ENCODE results near the gene BDP1. TPM values are rescaled to one million over a fixed set of nuclear protein-coding genes. Genes with fewer than 3 reads are reported as not detected.

The BDP1 gene
- total RNA-seq, 4 donors from 2014 or later, result 24.4 to 29.5 (median 25.5) TPM

DNA sequence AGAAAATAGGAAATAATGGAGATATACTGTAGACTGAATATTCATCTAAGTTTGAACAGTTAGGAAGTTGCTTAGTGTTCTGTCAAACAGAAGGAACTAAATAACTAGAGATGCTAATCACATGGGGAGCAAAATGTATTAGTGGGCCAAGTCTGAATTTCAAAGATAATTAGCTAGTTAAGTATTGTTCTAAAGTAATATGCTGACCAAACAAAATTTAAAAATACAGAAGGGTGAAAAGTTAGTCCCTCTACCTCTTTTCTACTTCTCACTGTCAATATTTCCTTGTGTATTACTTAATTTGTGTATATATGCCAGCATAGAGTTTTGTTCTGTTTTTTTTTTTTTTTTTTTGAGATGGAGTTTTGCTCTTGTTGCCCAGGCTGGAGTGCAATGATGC lies 135.6 kb downstream of the BDP1 start:
- DNase-seq (ENCODE audit: extremely low spot score), result no peak
- peaks cover 0 to 20% (median 5%) of the 10 kb centered on the region in 4 donors for H3K36me3 ChIP-seq
- no peak overlapping the region for H3K4me3 ChIP-seq
- TF ChIP-seq EP300 (IDR thresholded peaks at IDR 0.05) (no peak), CTCF (IDR thresholded peaks at IDR 0.05) (no peak), POLR2AphosphoS5 (IDR thresholded peaks at IDR 0.05) (no peak), POLR2A (IDR thresholded peaks at IDR 0.05; ENCODE audit: low read depth) (no peak)
- peaks cover 17 to 37% (median 26%) of the 10 kb centered on the region in 4 donors for H3K4me1 ChIP-seq
- intact Hi-C loops (cut with DNase I), result no loop called here
- H3K9me3 ChIP-seq, result no peaks in the 10 kb centered on the region
- no peaks in the 10 kb centered on the region for H3K27me3 ChIP-seq
- H3K27ac ChIP-seq (replicated peaks in 1 of 4), result no peak overlapping the region

GRCh38 chr5:71596169-71596568 lies 140.7 kb downstream of the BDP1 start:
- TF ChIP-seq POLR2AphosphoS5 (IDR thresholded peaks at IDR 0.05), result no peak
- no peak for TF ChIP-seq POLR2A (IDR thresholded peaks at IDR 0.05; ENCODE audit: low read depth)
- no peak for TF ChIP-seq CTCF (IDR thresholded peaks at IDR 0.05)
- no peak for TF ChIP-seq EP300 (IDR thresholded peaks at IDR 0.05)
- H3K27ac ChIP-seq (replicated peaks in 1 of 4), result no peak overlapping the region
- WGBS, result 95% methylated on average over 4 of the region's 4 CpGs
- no peak for DNase-seq (ENCODE audit: extremely low spot score)
- intact Hi-C loops (cut with DNase I), result no loop called here
- no peaks in the 10 kb centered on the region for H3K9me3 ChIP-seq
- H3K4me3 ChIP-seq, result no peak overlapping the region
- H3K36me3 ChIP-seq, result peaks cover 22 to 70% (median 52%) of the 10 kb centered on the region in 4 donors
- H3K4me1 ChIP-seq, result peaks cover 0 to 10% (median 7%) of the 10 kb centered on the region in 4 donors
- H3K27me3 ChIP-seq, result no peaks in the 10 kb centered on the region

DNA sequence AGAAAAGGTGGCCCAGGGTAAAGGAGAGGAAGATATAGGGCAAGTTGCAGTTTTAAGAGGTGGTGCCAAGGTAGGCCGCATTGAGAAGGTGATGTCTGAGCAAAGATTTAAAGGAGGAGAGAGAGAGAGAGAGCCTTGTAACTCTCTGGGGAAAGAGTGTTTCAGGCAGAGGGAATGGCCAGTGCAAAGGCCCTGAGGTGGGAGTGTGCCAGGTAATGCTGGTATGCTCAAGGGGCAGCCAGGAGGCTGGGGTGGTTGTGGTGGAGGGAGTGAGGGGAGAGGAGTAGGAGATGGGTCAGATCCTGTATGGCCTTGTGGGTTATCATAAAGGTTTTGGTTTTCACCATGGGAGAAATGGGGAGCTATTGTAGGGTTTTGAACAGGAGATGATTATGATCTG lies 141.6 kb downstream of the BDP1 start:
- Histone ChIP-seq H3K36me3 (peaks cover 29 to 77% (median 52%) of the 10 kb centered on the region in 4 donors), H3K4me3 (no peak overlapping the region), H3K4me1 (peaks cover 0 to 11% (median 7%) of the 10 kb centered on the region in 4 donors), H3K27me3 (no peaks in the 10 kb centered on the region), H3K9me3 (no peaks in the 10 kb centered on the region), H3K27ac (replicated peaks in 1 of 4) (no peak overlapping the region)
- no peak for DNase-seq (ENCODE audit: extremely low spot score)
- WGBS, result 100% methylated on average over 1 of the region's 1 CpG
- TF ChIP-seq POLR2AphosphoS5 (IDR thresholded peaks at IDR 0.05) (no peak), EP300 (IDR thresholded peaks at IDR 0.05) (no peak), POLR2A (IDR thresholded peaks at IDR 0.05; ENCODE audit: low read depth) (no peak), CTCF (IDR thresholded peaks at IDR 0.05) (no peak)
- intact Hi-C loops (cut with DNase I), result no loop called here

DNA sequence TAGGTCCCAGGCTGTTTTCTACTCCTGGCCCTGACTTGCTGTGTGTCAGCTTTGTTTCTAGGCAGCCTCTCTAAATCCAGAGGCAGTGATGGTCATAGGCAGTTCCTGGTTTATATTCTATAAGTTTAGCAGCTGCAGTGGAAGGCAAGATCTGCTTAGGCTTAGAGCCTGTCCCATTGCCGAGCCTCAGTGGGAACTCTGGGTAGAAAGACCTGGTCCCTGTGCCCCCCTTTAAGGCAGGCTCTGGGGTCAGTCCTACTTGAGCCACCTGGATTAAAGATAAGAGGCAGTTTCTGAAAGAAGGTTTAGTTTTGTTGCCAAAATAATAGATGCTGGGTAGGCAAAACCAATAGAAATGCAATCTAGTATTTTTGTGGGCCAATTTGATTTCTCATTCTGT lies 145.3 kb downstream of the BDP1 start:
- Histone ChIP-seq H3K36me3 (peaks cover 49 to 86% (median 65%) of the 10 kb centered on the region in 4 donors), H3K27me3 (no peaks in the 10 kb centered on the region), H3K4me3 (no peak overlapping the region), H3K4me1 (peaks cover 0 to 11% (median 7%) of the 10 kb centered on the region in 4 donors), H3K27ac (replicated peaks in 1 of 4) (no peak overlapping the region), H3K9me3 (no peaks in the 10 kb centered on the region)
- no peak for TF ChIP-seq CTCF (IDR thresholded peaks at IDR 0.05)
- no peak for TF ChIP-seq POLR2A (IDR thresholded peaks at IDR 0.05; ENCODE audit: low read depth)
- no peak for TF ChIP-seq EP300 (IDR thresholded peaks at IDR 0.05)
- no peak for TF ChIP-seq POLR2AphosphoS5 (IDR thresholded peaks at IDR 0.05)
- intact Hi-C loops (cut with DNase I), result no loop called here
- DNase-seq (ENCODE audit: extremely low spot score), result no peak
- WGBS, result 100% methylated on average over 1 of the region's 1 CpG

Measured in esophagus muscularis mucosa (tissue), 4 donors.